GM12891 (cell line): ENCODE data around the gene CACNA1S.

Experiments used
- POLR2A ChIP-seq: IDR thresholded peaks from 2 replicates; pipeline ENCODE4 v1.6.1; 2011; ENCODE audit warnings: low read depth, low read length, control low read depth
- POLR2AphosphoS5 ChIP-seq: IDR thresholded peaks from 2 replicates; pipeline ENCODE4 v1.6.1; 2011; ENCODE audit warnings: low read depth, low read length, control low read depth

DNA sequence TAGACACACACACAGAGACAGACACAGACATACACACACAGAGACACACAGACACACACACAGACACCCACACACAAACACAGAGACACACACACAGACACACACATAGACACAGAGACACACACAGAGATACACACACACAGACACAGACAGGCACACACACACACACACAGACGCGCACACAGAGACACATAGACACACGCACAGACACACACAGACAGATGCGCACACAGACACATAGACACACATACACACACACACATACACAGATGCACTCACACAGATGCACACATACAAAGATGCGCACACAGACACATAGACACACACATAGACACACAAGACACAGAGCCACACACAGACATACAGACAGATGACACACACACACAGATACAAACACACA, 104.7 kb downstream of the CACNA1S start:
- TF ChIP-seq POLR2A (no peak), POLR2AphosphoS5 (no peak)
